ENCODE measurements around the gene IL17RA. TPM values are rescaled to one million over a fixed set of nuclear protein-coding genes. Genes with fewer than 3 reads are reported as not detected.

The IL17RA gene, protein sequence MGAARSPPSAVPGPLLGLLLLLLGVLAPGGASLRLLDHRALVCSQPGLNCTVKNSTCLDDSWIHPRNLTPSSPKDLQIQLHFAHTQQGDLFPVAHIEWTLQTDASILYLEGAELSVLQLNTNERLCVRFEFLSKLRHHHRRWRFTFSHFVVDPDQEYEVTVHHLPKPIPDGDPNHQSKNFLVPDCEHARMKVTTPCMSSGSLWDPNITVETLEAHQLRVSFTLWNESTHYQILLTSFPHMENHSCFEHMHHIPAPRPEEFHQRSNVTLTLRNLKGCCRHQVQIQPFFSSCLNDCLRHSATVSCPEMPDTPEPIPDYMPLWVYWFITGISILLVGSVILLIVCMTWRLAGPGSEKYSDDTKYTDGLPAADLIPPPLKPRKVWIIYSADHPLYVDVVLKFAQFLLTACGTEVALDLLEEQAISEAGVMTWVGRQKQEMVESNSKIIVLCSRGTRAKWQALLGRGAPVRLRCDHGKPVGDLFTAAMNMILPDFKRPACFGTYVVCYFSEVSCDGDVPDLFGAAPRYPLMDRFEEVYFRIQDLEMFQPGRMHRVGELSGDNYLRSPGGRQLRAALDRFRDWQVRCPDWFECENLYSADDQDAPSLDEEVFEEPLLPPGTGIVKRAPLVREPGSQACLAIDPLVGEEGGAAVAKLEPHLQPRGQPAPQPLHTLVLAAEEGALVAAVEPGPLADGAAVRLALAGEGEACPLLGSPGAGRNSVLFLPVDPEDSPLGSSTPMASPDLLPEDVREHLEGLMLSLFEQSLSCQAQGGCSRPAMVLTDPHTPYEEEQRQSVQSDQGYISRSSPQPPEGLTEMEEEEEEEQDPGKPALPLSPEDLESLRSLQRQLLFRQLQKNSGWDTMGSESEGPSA
- total RNA-seq = 6.5 and 7.1 TPM in 2 replicates

DNA sequence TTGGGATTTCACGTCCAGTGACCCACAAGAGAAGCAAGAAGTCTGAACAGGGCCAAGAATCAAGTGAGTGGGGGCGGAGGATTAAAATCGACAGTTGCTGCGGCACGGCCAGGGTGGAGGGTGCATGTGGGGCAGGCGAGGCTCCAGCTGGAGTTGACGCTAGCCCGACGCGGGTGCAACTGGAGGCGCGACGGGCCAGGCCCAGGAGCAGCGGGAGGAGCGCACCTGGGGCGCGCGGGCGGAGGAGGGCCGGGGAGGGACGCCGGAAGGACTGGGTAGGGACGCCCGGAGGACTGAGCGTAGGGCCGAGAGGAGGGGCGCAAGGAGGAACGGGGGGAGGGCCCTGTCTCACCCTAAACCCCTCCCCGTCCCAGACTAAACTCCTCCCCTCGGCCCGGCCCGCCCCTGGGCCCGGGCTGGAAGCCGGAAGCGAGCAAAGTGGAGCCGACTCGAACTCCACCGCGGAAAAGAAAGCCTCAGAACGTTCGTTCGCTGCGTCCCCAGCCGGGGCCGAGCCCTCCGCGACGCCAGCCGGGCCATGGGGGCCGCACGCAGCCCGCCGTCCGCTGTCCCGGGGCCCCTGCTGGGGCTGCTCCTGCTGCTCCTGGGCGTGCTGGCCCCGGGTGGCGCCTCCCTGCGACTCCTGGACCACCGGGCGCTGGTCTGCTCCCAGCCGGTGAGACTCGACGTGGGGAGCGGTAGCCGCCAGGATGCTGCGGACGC is at the start of gene IL17RA:
IL17RA (plus strand) TSS at position 447 of the 723 bp plus-strand sequence; CDS start at position 539, 92 bp downstream.

DNA sequence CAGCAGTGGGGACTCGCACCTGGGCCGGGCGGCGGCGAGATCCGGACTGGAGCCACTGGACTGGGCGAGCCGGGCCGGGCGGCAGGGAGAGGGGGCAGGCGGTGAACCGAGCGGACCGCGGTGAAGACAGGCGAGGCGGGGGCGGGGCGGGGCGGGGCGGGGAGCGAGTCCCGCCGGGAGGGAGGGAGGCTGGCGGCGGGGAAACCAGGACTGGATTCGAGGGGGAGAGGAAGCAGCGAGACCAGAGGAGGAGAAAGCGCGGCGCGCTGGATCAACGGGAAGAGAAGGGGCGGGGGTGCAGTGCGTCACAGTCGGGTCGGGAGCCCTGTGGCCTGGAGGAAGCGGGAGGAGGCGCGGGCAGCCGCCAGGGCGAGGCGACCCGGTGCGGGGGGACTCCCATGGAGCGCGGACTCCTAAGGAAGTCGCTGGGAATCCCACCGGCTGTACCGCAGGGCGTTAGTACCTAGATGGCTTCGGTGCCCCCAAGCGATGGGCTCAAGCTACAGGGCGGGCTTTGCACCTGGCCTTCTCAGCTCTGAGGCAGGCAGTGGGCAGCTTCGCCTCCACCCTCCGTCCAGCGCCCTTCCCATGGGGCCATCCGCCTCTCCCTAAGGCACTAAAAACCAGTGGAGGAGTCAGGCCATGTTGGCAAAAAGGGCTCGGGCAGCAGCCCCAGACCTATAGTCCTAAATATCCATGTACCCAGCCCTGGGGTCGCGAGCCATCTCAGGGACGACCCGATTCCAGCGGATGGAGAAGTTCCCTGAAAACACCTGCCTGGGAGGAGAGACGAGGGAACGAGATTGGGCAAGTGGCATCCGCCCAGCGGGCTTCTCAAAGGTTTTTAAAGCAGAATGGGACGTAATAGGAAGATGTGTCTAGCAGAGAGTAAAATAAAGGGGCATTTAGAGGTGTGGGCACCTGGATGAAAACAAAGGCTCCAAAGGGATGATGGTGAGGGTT is 36.7 kb downstream of the IL17RA start, which contains the start of gene TMEM121B:
TMEM121B (minus strand) TSS at position 128 of the 963 bp plus-strand sequence. CDS start 233 bp downstream, outside the sequence.

GRCh38 chr22:17158568-17159503 is 74.0 kb downstream of the IL17RA start, which contains the start of gene HDHD5:
Gene HDHD5, minus strand, starts transcription at chr22:17159277. Its CDS starts 26 bp downstream, at chr22:17159251.

Other genes with a start within 250 kb of the IL17RA start
- not detected in 2 replicates for gene GAB4, start 76.8 kb upstream of the IL17RA start, total RNA-seq
- under 0.01 TPM in 2 replicates for gene TMEM121B, start 36.4 kb downstream of the IL17RA start, total RNA-seq
- 41.7 and 49.5 TPM in 2 replicates for gene HDHD5, start 74.3 kb downstream of the IL17RA start, total RNA-seq
- 7.1 and 27.9 TPM in 2 replicates for gene ADA2, start 134.4 kb downstream of the IL17RA start, total RNA-seq